ENCODE data around the gene TADA2A. TPM values are rescaled to one million over a fixed set of nuclear protein-coding genes. Genes with fewer than 3 reads are reported as not detected.
"Not testable (repeated sequence)": the region's sequence is repeated elsewhere in the genome, so short reads cannot be mapped to it uniquely, and the experiment has no call there.

Gene TADA2A
- polyA plus RNA-seq, 1 donor, result 22.3 TPM

DNA sequence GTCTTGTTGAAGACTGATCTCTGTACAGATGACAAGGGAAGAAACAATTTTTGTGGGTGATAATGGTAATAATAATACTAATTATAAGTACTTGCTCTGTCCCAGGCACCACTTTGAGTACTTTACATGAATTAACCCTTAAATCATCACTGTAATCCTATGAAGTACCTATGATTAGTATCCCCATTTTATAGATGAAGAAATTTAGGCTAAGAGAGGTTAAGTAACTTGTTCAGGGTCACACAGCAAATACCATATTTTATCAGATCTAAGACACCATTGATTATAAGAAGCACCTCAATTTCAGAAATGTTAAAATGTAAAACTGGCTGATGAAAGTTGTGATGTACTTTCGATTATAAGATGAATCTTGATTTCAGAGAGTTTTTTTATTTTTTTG lies 18.6 kb downstream of the TADA2A start:
- no peak for DNase-seq
- Histone ChIP-seq H3K27me3 (ENCODE audit: control insufficient read depth, insufficient read depth, low read length) (no peaks in the 10 kb centered on the region), H3K4me1 (ENCODE audit: control insufficient read depth, insufficient read depth, low read length) (no peaks in the 10 kb centered on the region), H3K36me3 (ENCODE audit: control insufficient read depth, insufficient read depth, low read length) (peaks cover 67% of the 10 kb centered on the region), H3K27ac (ENCODE audit: low read length) (no peak overlapping the region), H3K9me3 (ENCODE audit: control insufficient read depth, low read depth, low read length) (no peaks in the 10 kb centered on the region), H3K4me3 (ENCODE audit: low read length) (no peak overlapping the region)
- WGBS (ENCODE audit: insufficient coverage, low lambda C conversion rate), result no CpG with 5 or more reads among the region's 1 CpG

GRCh38 chr17:37429039-37429438 lies 22.4 kb downstream of the TADA2A start:
- peaks cover 54% of the 10 kb centered on the region for H3K36me3 ChIP-seq (ENCODE audit: control insufficient read depth, insufficient read depth, low read length)
- no peak for DNase-seq
- H3K9me3 ChIP-seq (ENCODE audit: control insufficient read depth, low read depth, low read length), result no peaks in the 10 kb centered on the region
- no peaks in the 10 kb centered on the region for H3K4me1 ChIP-seq (ENCODE audit: control insufficient read depth, insufficient read depth, low read length)
- H3K27ac ChIP-seq (ENCODE audit: low read length), result no peak overlapping the region
- no peak overlapping the region for H3K4me3 ChIP-seq (ENCODE audit: low read length)
- H3K27me3 ChIP-seq (ENCODE audit: control insufficient read depth, insufficient read depth, low read length), result no peaks in the 10 kb centered on the region
- 100% methylated on average over 1 of the region's 3 CpGs for WGBS (ENCODE audit: insufficient coverage, low lambda C conversion rate)

DNA sequence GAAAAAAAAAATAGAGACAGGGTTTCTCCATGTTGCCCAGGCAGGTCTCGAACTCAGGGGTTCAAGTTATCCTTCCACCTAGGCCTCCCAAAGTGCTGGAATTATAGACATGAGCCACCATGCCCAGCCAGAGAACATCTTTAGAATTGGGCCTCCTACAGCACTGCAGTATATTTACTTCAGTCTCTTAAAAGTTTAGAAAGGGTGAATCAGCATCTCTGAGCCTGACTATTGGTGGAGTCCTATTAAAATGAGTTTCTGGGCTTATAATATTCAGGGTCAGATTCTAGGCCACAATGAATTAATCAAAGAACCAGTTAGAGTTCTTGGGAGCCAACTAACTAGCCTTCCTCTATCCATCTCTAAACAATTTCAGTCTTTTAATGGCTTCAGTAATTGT lies 22.8 kb downstream of the TADA2A start:
- peaks cover 50% of the 10 kb centered on the region for H3K36me3 ChIP-seq (ENCODE audit: control insufficient read depth, insufficient read depth, low read length)
- no peak overlapping the region for H3K27ac ChIP-seq (ENCODE audit: low read length)
- WGBS (ENCODE audit: insufficient coverage, low lambda C conversion rate), result no CpG with 5 or more reads among the region's 1 CpG
- no peak overlapping the region for H3K4me3 ChIP-seq (ENCODE audit: low read length)
- H3K27me3 ChIP-seq (ENCODE audit: control insufficient read depth, insufficient read depth, low read length), result no peaks in the 10 kb centered on the region
- no peak for DNase-seq
- no peaks in the 10 kb centered on the region for H3K4me1 ChIP-seq (ENCODE audit: control insufficient read depth, insufficient read depth, low read length)
- no peaks in the 10 kb centered on the region for H3K9me3 ChIP-seq (ENCODE audit: control insufficient read depth, low read depth, low read length)

GRCh38 chr17:37430051-37430627 lies 23.5 kb downstream of the TADA2A start:
- no peak overlapping the region for H3K4me3 ChIP-seq (ENCODE audit: low read length)
- H3K27me3 ChIP-seq (ENCODE audit: control insufficient read depth, insufficient read depth, low read length), result no peaks in the 10 kb centered on the region
- H3K9me3 ChIP-seq (ENCODE audit: control insufficient read depth, low read depth, low read length), result no peaks in the 10 kb centered on the region
- DNase-seq, result no peak
- no peaks in the 10 kb centered on the region for H3K4me1 ChIP-seq (ENCODE audit: control insufficient read depth, insufficient read depth, low read length)
- H3K36me3 ChIP-seq (ENCODE audit: control insufficient read depth, insufficient read depth, low read length), result peaks cover 48% of the 10 kb centered on the region
- WGBS (ENCODE audit: insufficient coverage, low lambda C conversion rate), result 67% methylated on average over 1 of the region's 1 CpG
- no peak overlapping the region for H3K27ac ChIP-seq (ENCODE audit: low read length)

GRCh38 chr17:37432671-37433070 lies 26.0 kb downstream of the TADA2A start:
- Histone ChIP-seq H3K9me3 (ENCODE audit: control insufficient read depth, low read depth, low read length) (no peaks in the 10 kb centered on the region), H3K4me3 (ENCODE audit: low read length) (no peak overlapping the region), H3K4me1 (ENCODE audit: control insufficient read depth, insufficient read depth, low read length) (no peaks in the 10 kb centered on the region), H3K36me3 (ENCODE audit: control insufficient read depth, insufficient read depth, low read length) (peaks cover 34% of the 10 kb centered on the region), H3K27me3 (ENCODE audit: control insufficient read depth, insufficient read depth, low read length) (no peaks in the 10 kb centered on the region), H3K27ac (ENCODE audit: low read length) (no peak overlapping the region)
- WGBS (ENCODE audit: insufficient coverage, low lambda C conversion rate), result 80% methylated on average over 1 of the region's 2 CpGs
- no peak for DNase-seq

DNA sequence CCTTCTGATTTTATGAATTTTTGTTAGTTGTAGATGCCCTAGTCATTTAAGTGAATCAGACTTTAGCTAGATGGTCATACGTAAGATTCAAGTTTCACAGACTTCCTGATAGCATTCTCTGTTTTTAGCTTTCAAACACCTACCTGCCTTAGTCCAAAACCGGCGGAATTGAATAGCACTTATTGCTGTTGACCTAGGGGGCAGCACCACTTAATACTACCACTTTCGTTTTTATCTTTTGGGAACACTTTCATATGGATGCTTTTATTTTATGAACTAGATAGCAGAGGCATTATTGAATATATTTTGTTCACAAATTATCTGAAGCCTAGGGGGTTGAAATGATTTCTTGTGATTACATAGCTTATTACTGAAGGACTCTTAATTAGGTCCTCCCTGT lies 31.5 kb downstream of the TADA2A start:
- WGBS (ENCODE audit: insufficient coverage, low lambda C conversion rate), result 57% methylated on average over 3 of the region's 4 CpGs

GRCh38 chr17:37440424-37440823 lies 33.7 kb downstream of the TADA2A start:
- Histone ChIP-seq H3K27ac (ENCODE audit: low read length) (no peak overlapping the region), H3K9me3 (ENCODE audit: control insufficient read depth, low read depth, low read length) (no peaks in the 10 kb centered on the region), H3K36me3 (ENCODE audit: control insufficient read depth, insufficient read depth, low read length) (peaks cover 59% of the 10 kb centered on the region), H3K4me1 (ENCODE audit: control insufficient read depth, insufficient read depth, low read length) (no peaks in the 10 kb centered on the region), H3K4me3 (ENCODE audit: low read length) (no peak overlapping the region), H3K27me3 (ENCODE audit: control insufficient read depth, insufficient read depth, low read length) (no peaks in the 10 kb centered on the region)
- no CpG with 5 or more reads among the region's 2 CpGs for WGBS (ENCODE audit: insufficient coverage, low lambda C conversion rate)
- DNase-seq, result no peak

More for the DNA sequence above, 31.5 kb downstream of the TADA2A start:
- no peak overlapping the region for H3K4me3 ChIP-seq (ENCODE audit: low read length)
- H3K27me3 ChIP-seq (ENCODE audit: control insufficient read depth, insufficient read depth, low read length), result no peaks in the 10 kb centered on the region
- H3K4me1 ChIP-seq (ENCODE audit: control insufficient read depth, insufficient read depth, low read length), result no peaks in the 10 kb centered on the region
- H3K36me3 ChIP-seq (ENCODE audit: control insufficient read depth, insufficient read depth, low read length), result peaks cover 47% of the 10 kb centered on the region
- no peak for DNase-seq
- H3K27ac ChIP-seq (ENCODE audit: low read length), result no peak overlapping the region
- H3K9me3 ChIP-seq (ENCODE audit: control insufficient read depth, low read depth, low read length), result no peaks in the 10 kb centered on the region

- H3K27ac ChIP-seq (ENCODE audit: low read length); H3K4me3 ChIP-seq (ENCODE audit: low read length); H3K9me3 ChIP-seq (ENCODE audit: control insufficient read depth, low read depth, low read length); H3K27me3 ChIP-seq (ENCODE audit: control insufficient read depth, insufficient read depth, low read length); H3K4me1 ChIP-seq (ENCODE audit: control insufficient read depth, insufficient read depth, low read length); DNase-seq: not testable (repeated sequence)
- WGBS (ENCODE audit: insufficient coverage, low lambda C conversion rate), result 100% methylated on average over 1 of the region's 12 CpGs
- peaks cover 54% of the 10 kb centered on the region for H3K36me3 ChIP-seq (ENCODE audit: control insufficient read depth, insufficient read depth, low read length)
These were observed 34.8 kb downstream of the TADA2A start for GRCh38 chr17:37441369-37442014.

DNA sequence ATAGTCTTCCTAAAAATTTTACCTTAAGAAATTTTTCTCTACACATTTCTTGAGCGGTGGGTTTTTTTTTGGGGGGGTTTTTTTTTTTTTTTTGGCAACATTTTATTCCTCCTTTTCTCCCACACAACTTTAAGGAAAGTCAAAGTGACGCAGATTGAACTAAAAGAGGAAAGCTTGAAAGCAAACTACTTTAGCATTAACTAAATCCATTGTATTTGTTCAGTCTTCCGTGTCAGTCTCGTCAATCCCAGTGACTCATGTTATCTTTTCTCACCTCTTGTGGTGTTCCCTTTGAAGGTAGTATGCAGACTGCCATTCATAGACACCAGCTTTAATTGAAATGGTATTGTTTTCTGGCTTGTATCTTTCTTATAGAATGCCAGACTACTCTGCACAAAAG lies 39.3 kb downstream of the TADA2A start:
- Histone ChIP-seq H3K9me3 (ENCODE audit: control insufficient read depth, low read depth, low read length) (no peaks in the 10 kb centered on the region), H3K36me3 (ENCODE audit: control insufficient read depth, insufficient read depth, low read length) (peaks cover 59% of the 10 kb centered on the region), H3K4me1 (ENCODE audit: control insufficient read depth, insufficient read depth, low read length) (no peaks in the 10 kb centered on the region), H3K4me3 (ENCODE audit: low read length) (no peak overlapping the region), H3K27me3 (ENCODE audit: control insufficient read depth, insufficient read depth, low read length) (no peaks in the 10 kb centered on the region), H3K27ac (ENCODE audit: low read length) (no peak overlapping the region)
- 90% methylated on average over 2 of the region's 4 CpGs for WGBS (ENCODE audit: insufficient coverage, low lambda C conversion rate)
- DNase-seq, result no peak

GRCh38 chr17:37447641-37448040 lies 41.0 kb downstream of the TADA2A start:
- Histone ChIP-seq H3K27ac (ENCODE audit: low read length) (no peak overlapping the region), H3K9me3 (ENCODE audit: control insufficient read depth, low read depth, low read length) (no peaks in the 10 kb centered on the region), H3K36me3 (ENCODE audit: control insufficient read depth, insufficient read depth, low read length) (peaks cover 47% of the 10 kb centered on the region), H3K4me3 (ENCODE audit: low read length) (no peak overlapping the region), H3K27me3 (ENCODE audit: control insufficient read depth, insufficient read depth, low read length) (no peaks in the 10 kb centered on the region), H3K4me1 (ENCODE audit: control insufficient read depth, insufficient read depth, low read length) (no peaks in the 10 kb centered on the region)
- DNase-seq, result no peak
- WGBS (ENCODE audit: insufficient coverage, low lambda C conversion rate), result no CpG with 5 or more reads among the region's 1 CpG

DNA sequence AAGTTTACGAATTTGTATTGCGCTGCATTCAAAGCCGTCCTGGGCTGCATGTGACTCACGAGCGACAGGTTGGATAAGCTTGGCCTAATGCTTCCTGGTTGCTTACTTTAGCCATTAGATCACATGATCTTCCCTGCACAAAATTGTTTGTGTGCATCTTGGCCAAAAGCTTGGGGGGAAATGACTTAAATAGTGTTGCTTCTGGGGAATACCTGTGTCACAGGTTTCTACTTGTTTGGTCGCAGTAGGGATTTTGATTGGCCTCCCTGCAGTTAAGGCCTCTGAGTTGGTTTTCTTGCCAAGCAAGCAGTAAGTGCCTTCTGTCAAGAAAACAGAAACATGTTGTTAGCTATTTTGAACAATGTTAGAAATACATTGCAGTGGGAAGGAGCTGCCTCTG lies 43.4 kb downstream of the TADA2A start:
- Histone ChIP-seq H3K27ac (ENCODE audit: low read length) (no peak overlapping the region), H3K36me3 (ENCODE audit: control insufficient read depth, insufficient read depth, low read length) (peaks cover 26% of the 10 kb centered on the region), H3K4me3 (ENCODE audit: low read length) (no peak overlapping the region), H3K27me3 (ENCODE audit: control insufficient read depth, insufficient read depth, low read length) (no peaks in the 10 kb centered on the region), H3K4me1 (ENCODE audit: control insufficient read depth, insufficient read depth, low read length) (no peaks in the 10 kb centered on the region), H3K9me3 (ENCODE audit: control insufficient read depth, low read depth, low read length) (no peaks in the 10 kb centered on the region)
- 100% methylated on average over 2 of the region's 6 CpGs for WGBS (ENCODE audit: insufficient coverage, low lambda C conversion rate)
- DNase-seq, result no peak
